Esophagus muscularis mucosa (tissue), 4 donors: ENCODE measurements around the gene SNAP29.

Experiments used
- EP300 ChIP-seq: sonication (generic); formaldehyde crosslinking; IDR thresholded peaks from one replicate; pipeline ENCODE4 v1.6.1; 2017; ENCODE audit warnings: antibody characterized with exemption
- POLR2A ChIP-seq: fragments of 450-650 bp; IDR thresholded peaks from one replicate; pipeline ENCODE4 v1.6.1; 2017; ENCODE audit warnings: antibody characterized with exemption, moderate library complexity, mild to moderate bottlenecking, low read depth
- POLR2AphosphoS5 ChIP-seq, 2 donors: sonication (generic); formaldehyde crosslinking; IDR thresholded peaks; one replicate each; pipeline ENCODE4 v1.6.1; 2017; ENCODE audit warnings: antibody characterized with exemption in 2 of 2
- TF ChIP-seq, protein P1 (sequence below), 3 experiments: fragments of 200-600 bp in 2 of 3; fragments of 450-650 bp in 1 of 3; sonication (generic) in 2 of 3; IDR thresholded peaks; one replicate each; pipeline ENCODE4 v1.5.1; 2017 to 2019; ENCODE audit warnings: antibody characterized with exemption in 3 of 3, mild to moderate bottlenecking in 2 of 3, moderate library complexity in 1 of 3

DNA sequence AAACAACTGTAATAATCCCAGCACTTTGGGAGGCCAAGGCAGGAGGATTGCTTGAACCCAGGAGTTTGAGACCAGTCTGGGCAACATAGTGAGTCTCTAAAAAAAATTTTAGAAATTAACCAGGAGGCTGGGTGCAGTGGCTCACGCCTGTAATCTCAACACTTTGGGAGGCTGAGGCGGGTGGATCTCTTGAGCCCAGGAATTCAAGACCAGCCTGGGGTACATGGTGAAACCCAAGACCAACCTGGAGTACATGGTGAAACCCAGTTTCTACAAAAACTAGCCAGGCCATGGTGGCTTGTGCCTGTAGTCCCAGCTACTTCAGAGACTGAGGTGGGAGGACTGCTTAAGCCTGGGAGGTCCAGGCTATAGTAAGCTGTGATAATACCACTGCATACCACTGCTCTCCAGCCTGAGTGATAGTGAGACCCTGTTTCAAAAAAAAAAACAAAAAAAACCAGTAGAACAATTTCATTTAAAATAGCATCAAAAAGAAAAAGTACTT lies 11.4 kb upstream of the SNAP29 start:
- TF ChIP-seq POLR2AphosphoS5 (IDR thresholded peaks at IDR 0.05) (no peak), POLR2A (no peak), EP300 (no peak)
- TF ChIP-seq, protein P1, sequence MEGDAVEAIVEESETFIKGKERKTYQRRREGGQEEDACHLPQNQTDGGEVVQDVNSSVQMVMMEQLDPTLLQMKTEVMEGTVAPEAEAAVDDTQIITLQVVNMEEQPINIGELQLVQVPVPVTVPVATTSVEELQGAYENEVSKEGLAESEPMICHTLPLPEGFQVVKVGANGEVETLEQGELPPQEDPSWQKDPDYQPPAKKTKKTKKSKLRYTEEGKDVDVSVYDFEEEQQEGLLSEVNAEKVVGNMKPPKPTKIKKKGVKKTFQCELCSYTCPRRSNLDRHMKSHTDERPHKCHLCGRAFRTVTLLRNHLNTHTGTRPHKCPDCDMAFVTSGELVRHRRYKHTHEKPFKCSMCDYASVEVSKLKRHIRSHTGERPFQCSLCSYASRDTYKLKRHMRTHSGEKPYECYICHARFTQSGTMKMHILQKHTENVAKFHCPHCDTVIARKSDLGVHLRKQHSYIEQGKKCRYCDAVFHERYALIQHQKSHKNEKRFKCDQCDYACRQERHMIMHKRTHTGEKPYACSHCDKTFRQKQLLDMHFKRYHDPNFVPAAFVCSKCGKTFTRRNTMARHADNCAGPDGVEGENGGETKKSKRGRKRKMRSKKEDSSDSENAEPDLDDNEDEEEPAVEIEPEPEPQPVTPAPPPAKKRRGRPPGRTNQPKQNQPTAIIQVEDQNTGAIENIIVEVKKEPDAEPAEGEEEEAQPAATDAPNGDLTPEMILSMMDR (IDR thresholded peaks at IDR 0.05), result no peak
